HG03280 (cell line): Measurements from ENCODE around the gene EXOC4.
"Not testable (repeated sequence)": the region's sequence is repeated elsewhere in the genome, so short reads cannot be mapped to it uniquely, and the experiment has no call there.

ENCODE experiments used
- ATAC-seq: cut with Tn5 transposase; IDR thresholded peaks from one replicate; pipeline ENCODE4 v1.9.1; 2021; ENCODE audit warnings: mild to moderate bottlenecking, moderate library complexity; ENCODE audit not compliant: unreplicated experiment

EXOC4 gene

GRCh38 chr7:133275008-133275407 lies 22.1 kb downstream of the EXOC4 start:
- ATAC-seq: no peak

- no peak for ATAC-seq
Measured at GRCh38 chr7:133275446-133276095, 22.7 kb downstream of the EXOC4 start.

- ATAC-seq: not testable (repeated sequence)
Measured at GRCh38 chr7:133278975-133279374, 26.1 kb downstream of the EXOC4 start.

GRCh38 chr7:133282094-133282493 lies 29.2 kb downstream of the EXOC4 start:
- ATAC-seq: no peak

- ATAC-seq: no peak
Measured at GRCh38 chr7:133284092-133284491, 31.2 kb downstream of the EXOC4 start.

GRCh38 chr7:133288970-133289369 lies 36.1 kb downstream of the EXOC4 start:
- ATAC-seq: no peak

GRCh38 chr7:133290041-133290440 lies 37.2 kb downstream of the EXOC4 start:
- ATAC-seq: no peak

- ATAC-seq: no peak
Measured at GRCh38 chr7:133290676-133291333, 37.9 kb downstream of the EXOC4 start.

- no peak for ATAC-seq
Measured at GRCh38 chr7:133292631-133293030, 39.8 kb downstream of the EXOC4 start.

GRCh38 chr7:133293384-133294160 lies 40.7 kb downstream of the EXOC4 start:
- no peak for ATAC-seq

GRCh38 chr7:133294234-133294633 lies 41.4 kb downstream of the EXOC4 start:
- no peak for ATAC-seq

- ATAC-seq: no peak
Measured at GRCh38 chr7:133295484-133295883, 42.6 kb downstream of the EXOC4 start.

- no peak for ATAC-seq
Measured at GRCh38 chr7:133297093-133297492, 44.2 kb downstream of the EXOC4 start.

GRCh38 chr7:133298080-133298479 lies 45.2 kb downstream of the EXOC4 start:
- no peak for ATAC-seq

- ATAC-seq: no peak
Measured at GRCh38 chr7:133299676-133300075, 46.8 kb downstream of the EXOC4 start.

GRCh38 chr7:133300088-133300487 lies 47.2 kb downstream of the EXOC4 start:
- ATAC-seq: no peak

- no peak for ATAC-seq
Measured at GRCh38 chr7:133300811-133301210, 47.9 kb downstream of the EXOC4 start.

- no peak for ATAC-seq
Measured at GRCh38 chr7:133301444-133301843, 48.6 kb downstream of the EXOC4 start.

GRCh38 chr7:133303372-133303771 lies 50.5 kb downstream of the EXOC4 start:
- no peak for ATAC-seq

GRCh38 chr7:133303931-133304330 lies 51.1 kb downstream of the EXOC4 start:
- ATAC-seq: no peak

GRCh38 chr7:133309333-133309732 lies 56.5 kb downstream of the EXOC4 start:
- no peak for ATAC-seq
